HepG2 (cell line): Measurements from ENCODE around the gene H2AZ2. TPM values are rescaled to one million over a fixed set of nuclear protein-coding genes. Genes with fewer than 3 reads are reported as not detected.

Experiments used
- HDAC2 ChIP-seq: sonication (generic); formaldehyde crosslinking; IDR thresholded peaks from 2 replicates; pipeline ENCODE4 v1.4.0; 2020; ENCODE audit warnings: missing genetic modification reagents
- IRF2 ChIP-seq: IDR thresholded peaks from 2 replicates; pipeline ENCODE4 v1.6.1; 2018; ENCODE audit warnings: missing genetic modification reagents, missing compliant biosample characterization
- KLF12 ChIP-seq: sonication (generic); formaldehyde crosslinking; IDR thresholded peaks from 2 replicates; pipeline ENCODE4 v1.4.0; 2020; ENCODE audit warnings: missing genetic modification reagents, borderline replicate concordance
- NFKBIZ ChIP-seq: IDR thresholded peaks from 2 replicates; pipeline ENCODE4 v1.6.1; 2018; ENCODE audit warnings: missing genetic modification reagents, missing compliant biosample characterization
- NR2F1 ChIP-seq, 2 experiments: fragments of 450-650 bp in 1 of 2; formaldehyde crosslinking in 1 of 2; IDR thresholded peaks; 2 replicates each; pipeline versions ENCODE4 v1.5.0 to v1.6.1; 2016 to 2020; ENCODE audit warnings: mild to moderate bottlenecking in 1 of 2, missing compliant biosample characterization in 1 of 2, missing genetic modification reagents in 1 of 2, moderate library complexity in 1 of 2
- PHF5A ChIP-seq: IDR thresholded peaks from one replicate; pipeline ENCODE4 v1.6.1; 2018; ENCODE audit warnings: low read depth, missing genetic modification reagents; ENCODE audit not compliant: unreplicated experiment
- RAD21 ChIP-seq: fragments of 450-650 bp; formaldehyde crosslinking; IDR thresholded peaks from 2 replicates; pipeline ENCODE4 v1.5.0; 2020; ENCODE audit warnings: mild to moderate bottlenecking
- REPIN1 ChIP-seq: sonication (generic); formaldehyde crosslinking; IDR thresholded peaks from 2 replicates; pipeline ENCODE4 v1.8.0; 2022; ENCODE audit warnings: missing genetic modification reagents, low read depth, mild to moderate bottlenecking, borderline replicate concordance
- TEAD3 ChIP-seq: optimal IDR thresholded peaks from 2 replicates; pipeline ENCODE3; 2016; ENCODE audit warnings: borderline replicate concordance
- ZC3H4 ChIP-seq: sonication (generic); formaldehyde crosslinking; IDR thresholded peaks from 2 replicates; pipeline ENCODE4 v1.4.0; 2020; ENCODE audit warnings: missing genetic modification reagents, borderline replicate concordance
- ZNF446 ChIP-seq: sonication (generic); formaldehyde crosslinking; IDR thresholded peaks from 2 replicates; pipeline ENCODE4 v1.5.0; 2020; ENCODE audit warnings: mild to moderate bottlenecking, missing genetic modification reagents
- ZNF614 ChIP-seq: IDR thresholded peaks from 2 replicates; pipeline ENCODE4 v1.6.1; 2018; ENCODE audit warnings: missing biosample characterization, missing genetic modification reagents, inconsistent platforms, borderline replicate concordance
- ZNF724P ChIP-seq: sonication (generic); formaldehyde crosslinking; IDR thresholded peaks from 2 replicates; pipeline ENCODE4 v1.8.0; 2022; ENCODE audit warnings: missing genetic modification reagents, borderline replicate concordance
- ZSCAN31 ChIP-seq: sonication (generic); formaldehyde crosslinking; IDR thresholded peaks from 2 replicates; pipeline ENCODE4 v1.5.0; 2020; ENCODE audit warnings: low read depth, mild to moderate bottlenecking, missing genetic modification reagents
- polyA plus RNA-seq, 8 experiments: library from polyadenylated mRNA; depleted of rRNA in 3 of 8; stranded (reverse) in 7 of 8; unstranded in 1 of 8; fragments of >200 nt; fragmentation: Illumina TruSeq in 4 of 8; extraction: Trizol in 4 of 8; gene quantifications; 2 replicates each; pipeline versions ENCODE4 v1.2.1 to v1.2.3, GENCODE V29; 2011 to 2016; ENCODE audit warnings: low read depth in 4 of 8, missing spikeins in 1 of 8, mixed read lengths in 1 of 8; ENCODE audit not compliant: insufficient read depth in 1 of 8
- total RNA-seq, 5 experiments: library from RNA; depleted of rRNA; stranded (reverse); fragments of >200 nt; fragmentation: Illumina TruSeq; extraction: Trizol; gene quantifications; 2 replicates each; pipeline ENCODE4 v1.2.3, GENCODE V29; 2016; ENCODE audit warnings: low read depth in 1 of 5
- TF ChIP-seq, protein P1 (sequence below), 2 experiments: sonication (generic) in 1 of 2; formaldehyde crosslinking in 1 of 2; IDR thresholded peaks; 2 replicates each; pipeline versions ENCODE4 v1.6.1 to v1.9.0; 2014 to 2022; ENCODE audit warnings: antibody characterized with exemption in 1 of 2, borderline replicate concordance in 1 of 2, inconsistent platforms in 1 of 2, low read depth in 1 of 2, missing genetic modification reagents in 1 of 2
- TF ChIP-seq, protein P2 (sequence below): sonication (generic); formaldehyde crosslinking; IDR thresholded peaks from 2 replicates; pipeline ENCODE4 v1.5.0; 2020; ENCODE audit warnings: mild to moderate bottlenecking, missing genetic modification reagents, borderline replicate concordance

H2AZ2 gene
- total and polyA plus RNA-seq, 2 of the 13 experiments (the other 11 are each of a cell fraction or from before 2014, with no cell fraction given): 121 to 223 TPM

DNA sequence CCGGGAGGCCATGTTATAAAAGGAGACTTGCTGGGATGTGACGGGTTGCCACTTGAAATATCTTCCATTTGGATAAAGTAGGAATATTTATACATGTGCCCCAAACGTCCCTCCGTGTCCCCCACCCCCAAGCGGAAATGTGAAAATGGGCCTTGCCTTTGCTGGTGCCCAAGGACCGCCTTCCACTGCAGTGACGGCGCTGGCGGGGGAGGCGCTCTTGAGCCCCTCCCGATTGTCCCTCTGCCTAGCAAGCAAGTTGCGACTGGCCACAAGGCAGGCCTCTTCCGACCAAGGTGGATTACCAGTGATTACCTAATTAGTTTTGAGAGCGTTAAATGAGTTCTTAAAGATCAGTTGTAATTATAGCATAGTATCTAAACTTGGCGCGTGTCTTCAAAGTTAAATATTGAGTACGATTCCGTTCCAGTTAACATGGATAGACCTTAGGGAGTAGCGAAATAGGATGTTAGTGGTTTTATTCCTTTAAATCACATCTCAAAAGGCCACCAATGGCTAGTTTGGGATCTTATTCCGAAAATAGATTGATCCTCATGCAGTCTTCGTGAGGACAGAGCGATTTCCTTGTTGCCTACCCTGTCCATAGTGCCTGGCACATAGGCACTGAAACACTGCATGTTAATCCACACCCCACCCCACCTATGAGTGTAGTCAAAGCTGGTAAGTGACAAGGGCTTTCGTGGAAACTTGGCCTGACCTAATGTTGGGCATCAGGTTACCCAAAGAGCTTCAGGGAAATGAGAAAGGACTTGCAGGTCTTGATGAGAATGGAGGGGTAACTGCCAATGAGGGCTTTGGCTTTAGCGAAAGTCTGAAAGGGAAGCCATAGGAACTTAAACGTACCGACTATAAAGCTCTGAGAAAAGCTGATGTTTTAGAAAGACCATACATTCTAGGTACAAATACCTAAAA lies 50.3 kb downstream of the H2AZ2 start (continued):
- TF ChIP-seq, protein P1, sequence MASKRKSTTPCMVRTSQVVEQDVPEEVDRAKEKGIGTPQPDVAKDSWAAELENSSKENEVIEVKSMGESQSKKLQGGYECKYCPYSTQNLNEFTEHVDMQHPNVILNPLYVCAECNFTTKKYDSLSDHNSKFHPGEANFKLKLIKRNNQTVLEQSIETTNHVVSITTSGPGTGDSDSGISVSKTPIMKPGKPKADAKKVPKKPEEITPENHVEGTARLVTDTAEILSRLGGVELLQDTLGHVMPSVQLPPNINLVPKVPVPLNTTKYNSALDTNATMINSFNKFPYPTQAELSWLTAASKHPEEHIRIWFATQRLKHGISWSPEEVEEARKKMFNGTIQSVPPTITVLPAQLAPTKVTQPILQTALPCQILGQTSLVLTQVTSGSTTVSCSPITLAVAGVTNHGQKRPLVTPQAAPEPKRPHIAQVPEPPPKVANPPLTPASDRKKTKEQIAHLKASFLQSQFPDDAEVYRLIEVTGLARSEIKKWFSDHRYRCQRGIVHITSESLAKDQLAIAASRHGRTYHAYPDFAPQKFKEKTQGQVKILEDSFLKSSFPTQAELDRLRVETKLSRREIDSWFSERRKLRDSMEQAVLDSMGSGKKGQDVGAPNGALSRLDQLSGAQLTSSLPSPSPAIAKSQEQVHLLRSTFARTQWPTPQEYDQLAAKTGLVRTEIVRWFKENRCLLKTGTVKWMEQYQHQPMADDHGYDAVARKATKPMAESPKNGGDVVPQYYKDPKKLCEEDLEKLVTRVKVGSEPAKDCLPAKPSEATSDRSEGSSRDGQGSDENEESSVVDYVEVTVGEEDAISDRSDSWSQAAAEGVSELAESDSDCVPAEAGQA (IDR thresholded peaks at IDR 0.05; ENCODE audit: low read depth): no peak
- TF ChIP-seq, protein P1 (CRISPR knock-in tag; IDR thresholded peaks at IDR 0.05; ENCODE audit: borderline replicate concordance): no peak
- peak; percentile 36; the same call in 1 of the 2 replicates for TF ChIP-seq HDAC2
- TF ChIP-seq RAD21 (CRISPR knock-in tag): peak; percentile 9; the same call in 1 of the 2 replicates
- TF ChIP-seq ZNF724P (CRISPR knock-in tag): no peak; the same call in 1 of the 2 replicates
- TF ChIP-seq ZNF614: 0 out of 2 replicates have a peak, but pooled peaks have one; percentile 41
- TF ChIP-seq, protein P2, sequence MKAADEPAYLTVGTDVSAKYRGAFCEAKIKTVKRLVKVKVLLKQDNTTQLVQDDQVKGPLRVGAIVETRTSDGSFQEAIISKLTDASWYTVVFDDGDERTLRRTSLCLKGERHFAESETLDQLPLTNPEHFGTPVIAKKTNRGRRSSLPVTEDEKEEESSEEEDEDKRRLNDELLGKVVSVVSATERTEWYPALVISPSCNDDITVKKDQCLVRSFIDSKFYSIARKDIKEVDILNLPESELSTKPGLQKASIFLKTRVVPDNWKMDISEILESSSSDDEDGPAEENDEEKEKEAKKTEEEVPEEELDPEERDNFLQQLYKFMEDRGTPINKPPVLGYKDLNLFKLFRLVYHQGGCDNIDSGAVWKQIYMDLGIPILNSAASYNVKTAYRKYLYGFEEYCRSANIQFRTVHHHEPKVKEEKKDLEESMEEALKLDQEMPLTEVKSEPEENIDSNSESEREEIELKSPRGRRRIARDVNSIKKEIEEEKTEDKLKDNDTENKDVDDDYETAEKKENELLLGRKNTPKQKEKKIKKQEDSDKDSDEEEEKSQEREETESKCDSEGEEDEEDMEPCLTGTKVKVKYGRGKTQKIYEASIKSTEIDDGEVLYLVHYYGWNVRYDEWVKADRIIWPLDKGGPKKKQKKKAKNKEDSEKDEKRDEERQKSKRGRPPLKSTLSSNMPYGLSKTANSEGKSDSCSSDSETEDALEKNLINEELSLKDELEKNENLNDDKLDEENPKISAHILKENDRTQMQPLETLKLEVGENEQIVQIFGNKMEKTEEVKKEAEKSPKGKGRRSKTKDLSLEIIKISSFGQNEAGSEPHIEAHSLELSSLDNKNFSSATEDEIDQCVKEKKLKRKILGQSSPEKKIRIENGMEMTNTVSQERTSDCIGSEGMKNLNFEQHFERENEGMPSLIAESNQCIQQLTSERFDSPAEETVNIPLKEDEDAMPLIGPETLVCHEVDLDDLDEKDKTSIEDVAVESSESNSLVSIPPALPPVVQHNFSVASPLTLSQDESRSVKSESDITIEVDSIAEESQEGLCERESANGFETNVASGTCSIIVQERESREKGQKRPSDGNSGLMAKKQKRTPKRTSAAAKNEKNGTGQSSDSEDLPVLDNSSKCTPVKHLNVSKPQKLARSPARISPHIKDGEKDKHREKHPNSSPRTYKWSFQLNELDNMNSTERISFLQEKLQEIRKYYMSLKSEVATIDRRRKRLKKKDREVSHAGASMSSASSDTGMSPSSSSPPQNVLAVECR (CRISPR knock-in tag): no peak
- TF ChIP-seq TEAD3 (CRISPR knock-in tag): peak; percentile 8
- TF ChIP-seq PHF5A (CRISPR knock-in tag): peak; percentile 75
- peak; percentile 29; the same call in 1 of the 2 replicates for TF ChIP-seq REPIN1 (CRISPR knock-in tag)
- TF ChIP-seq ZC3H4: peak; percentile 66; the same call in 1 of the 2 replicates
- peak; percentile 68 for TF ChIP-seq IRF2 (CRISPR knock-in tag)
- no peak for TF ChIP-seq KLF12 (CRISPR knock-in tag)
- TF ChIP-seq NFKBIZ (CRISPR knock-in tag): no peak; the same call in 1 of the 2 replicates
- TF ChIP-seq ZNF446 (CRISPR knock-in tag): no peak
- TF ChIP-seq ZSCAN31 (CRISPR knock-in tag): no peak
- TF ChIP-seq NR2F1 (CRISPR knock-in tag; IDR thresholded peaks at IDR 0.05): no peak
